ENCODE data around the gene PRDM16.

DNA sequence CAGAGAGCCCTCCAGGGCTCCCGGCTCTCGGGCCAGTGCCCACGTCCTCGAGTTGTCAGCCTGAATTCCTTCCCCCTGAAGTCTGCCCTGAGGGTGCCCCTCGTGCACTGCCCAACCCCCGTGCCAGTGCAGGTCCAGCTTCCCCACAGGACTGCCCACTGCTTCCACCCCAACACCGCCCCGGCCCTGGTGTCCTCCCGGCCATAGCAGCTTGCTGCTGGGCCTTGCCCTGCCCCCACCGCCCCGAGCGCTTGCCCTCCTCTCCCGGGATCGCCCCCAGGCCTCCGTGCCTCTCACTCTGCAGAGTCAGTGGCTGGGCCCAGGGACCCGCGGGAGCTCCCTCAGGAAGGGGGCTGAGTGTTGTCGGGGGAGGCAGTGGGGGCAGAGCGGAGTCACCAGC is 361.4 kb downstream of the PRDM16 start:
- TF ChIP-seq ZFP3 (CRISPR knock-in tag; IDR thresholded peaks at IDR 0.05) (no peak), ESRRG (CRISPR knock-in tag; IDR thresholded peaks at IDR 0.05) (no peak), ARNTL (CRISPR knock-in tag; IDR thresholded peaks at IDR 0.05; ENCODE audit: borderline replicate concordance, low read depth) (no peak), ZC3H10 (CRISPR knock-in tag; IDR thresholded peaks at IDR 0.05) (no peak), OSR1 (CRISPR knock-in tag; IDR thresholded peaks at IDR 0.05) (no peak), ZFP30 (CRISPR knock-in tag; IDR thresholded peaks at IDR 0.05) (no peak), SNAI2 (CRISPR knock-in tag; IDR thresholded peaks at IDR 0.05) (no peak)
- TF ChIP-seq, protein P1, sequence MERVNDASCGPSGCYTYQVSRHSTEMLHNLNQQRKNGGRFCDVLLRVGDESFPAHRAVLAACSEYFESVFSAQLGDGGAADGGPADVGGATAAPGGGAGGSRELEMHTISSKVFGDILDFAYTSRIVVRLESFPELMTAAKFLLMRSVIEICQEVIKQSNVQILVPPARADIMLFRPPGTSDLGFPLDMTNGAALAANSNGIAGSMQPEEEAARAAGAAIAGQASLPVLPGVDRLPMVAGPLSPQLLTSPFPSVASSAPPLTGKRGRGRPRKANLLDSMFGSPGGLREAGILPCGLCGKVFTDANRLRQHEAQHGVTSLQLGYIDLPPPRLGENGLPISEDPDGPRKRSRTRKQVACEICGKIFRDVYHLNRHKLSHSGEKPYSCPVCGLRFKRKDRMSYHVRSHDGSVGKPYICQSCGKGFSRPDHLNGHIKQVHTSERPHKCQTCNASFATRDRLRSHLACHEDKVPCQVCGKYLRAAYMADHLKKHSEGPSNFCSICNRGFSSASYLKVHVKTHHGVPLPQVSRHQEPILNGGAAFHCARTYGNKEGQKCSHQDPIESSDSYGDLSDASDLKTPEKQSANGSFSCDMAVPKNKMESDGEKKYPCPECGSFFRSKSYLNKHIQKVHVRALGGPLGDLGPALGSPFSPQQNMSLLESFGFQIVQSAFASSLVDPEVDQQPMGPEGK (CRISPR knock-in tag; IDR thresholded peaks at IDR 0.05; ENCODE audit: borderline replicate concordance): no peak
